Neutrophil (primary cell): Measurements from ENCODE around the gene CAMK2A.
A peak's percentile ranks its signal among the peaks of the same experiment; 100 is the strongest.

Experiments
- H3K27ac ChIP-seq: fragments of 200-600 bp; sonication (generic); 2 replicates; pipeline ENCODE4 v1.5.1; 2016; ENCODE audit warnings: mild to moderate bottlenecking, moderate library complexity
- H3K27me3 ChIP-seq: fragments of 200-600 bp; sonication (generic); 2 replicates; pipeline ENCODE4 v1.6.0; 2016; ENCODE audit warnings: mild to moderate bottlenecking
- H3K36me3 ChIP-seq: fragments of 200-600 bp; sonication (generic); 2 replicates; pipeline ENCODE4 v1.5.1; 2017
- H3K4me1 ChIP-seq, 2 experiments: fragments of 200-600 bp in 1 of 2; sonication (generic) in 1 of 2; 1 replicate in 1 of 2; 2 replicates in 1 of 2; pipeline versions ENCODE4 v1.5.1 to v1.6.1; 2013 to 2016; ENCODE audit warnings: low read depth in 1 of 2, low read length in 1 of 2, mild to moderate bottlenecking in 1 of 2, moderate library complexity in 1 of 2; ENCODE audit not compliant: control insufficient read depth in 1 of 2, insufficient read depth in 1 of 2
- H3K4me3 ChIP-seq, 2 experiments: fragments of 200-600 bp in 1 of 2; sonication (generic) in 1 of 2; 1 replicate in 1 of 2; 2 replicates in 1 of 2; pipeline ENCODE4 v1.5.1; 2013 to 2016; ENCODE audit warnings: low read depth in 1 of 2, low read length in 1 of 2, mild to moderate bottlenecking in 1 of 2, moderate library complexity in 1 of 2
- H3K9me3 ChIP-seq: fragments of 200-600 bp; sonication (generic); 2 replicates; pipeline ENCODE4 v1.5.1; 2016
- CTCF ChIP-seq: fragments of 200-600 bp; sonication (generic); IDR thresholded peaks from 2 replicates; pipeline ENCODE4 v1.5.1; 2016; ENCODE audit warnings: antibody characterized with exemption

CAMK2A gene

GRCh38 chr5:150184990-150185912, 104.3 kb downstream of the CAMK2A start:
- no peaks in the 10 kb centered on the region for H3K9me3 ChIP-seq
- peaks cover 16 to 24% of the 10 kb centered on the region in 2 experiments for H3K4me1 ChIP-seq
- H3K27me3 ChIP-seq: peaks cover 26% of the 10 kb centered on the region
- no peak for TF ChIP-seq CTCF
- no peaks in the 10 kb centered on the region for H3K36me3 ChIP-seq
- peak overlapping the region; percentile 56 for H3K27ac ChIP-seq
- H3K4me3 ChIP-seq: no peak overlapping the region

- H3K27me3 ChIP-seq: peaks cover 14% of the 10 kb centered on the region
These were observed 105.6 kb downstream of the CAMK2A start for GRCh38 chr5:150184006-150184405.

GRCh38 chr5:150183436-150183835, 106.1 kb downstream of the CAMK2A start:
- Histone ChIP-seq H3K27me3 (peaks cover 8% of the 10 kb centered on the region), H3K27ac (no peak overlapping the region), H3K4me3 (no peak overlapping the region), H3K4me1 (peaks cover 16 to 21% of the 10 kb centered on the region in 2 experiments), H3K9me3 (no peaks in the 10 kb centered on the region), H3K36me3 (no peaks in the 10 kb centered on the region)
- no peak for TF ChIP-seq CTCF

More at GRCh38 chr5:150184006-150184405, 105.6 kb downstream of the CAMK2A start:
- H3K36me3 ChIP-seq: no peaks in the 10 kb centered on the region
- H3K4me3 ChIP-seq: no peak overlapping the region
- H3K4me1 ChIP-seq: peaks cover 16 to 21% of the 10 kb centered on the region in 2 experiments
- no peak overlapping the region for H3K27ac ChIP-seq
- TF ChIP-seq CTCF: no peak
- H3K9me3 ChIP-seq: no peaks in the 10 kb centered on the region

DNA sequence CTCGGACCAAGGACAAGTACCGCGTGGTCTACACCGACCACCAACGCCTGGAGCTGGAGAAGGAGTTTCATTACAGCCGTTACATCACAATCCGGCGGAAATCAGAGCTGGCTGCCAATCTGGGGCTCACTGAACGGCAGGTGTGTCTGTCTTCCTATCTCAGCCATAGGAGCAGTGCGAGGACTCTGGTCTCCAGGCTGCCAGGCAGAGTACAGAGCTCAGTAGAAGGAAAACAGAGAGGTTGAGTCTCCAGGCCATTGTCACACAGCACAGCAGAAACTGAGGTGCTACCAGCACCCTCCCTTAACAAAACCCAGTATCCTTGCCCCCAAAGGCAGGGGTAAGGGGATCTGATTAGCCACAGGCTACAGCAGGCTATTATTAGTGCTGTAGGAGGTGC, 106.8 kb downstream of the CAMK2A start:
- Histone ChIP-seq H3K4me1 (peaks cover 16 to 21% of the 10 kb centered on the region in 2 experiments), H3K27ac (no peak overlapping the region), H3K4me3 (no peak overlapping the region), H3K27me3 (peaks cover 2% of the 10 kb centered on the region), H3K36me3 (no peaks in the 10 kb centered on the region), H3K9me3 (no peaks in the 10 kb centered on the region)
- no peak for TF ChIP-seq CTCF

DNA sequence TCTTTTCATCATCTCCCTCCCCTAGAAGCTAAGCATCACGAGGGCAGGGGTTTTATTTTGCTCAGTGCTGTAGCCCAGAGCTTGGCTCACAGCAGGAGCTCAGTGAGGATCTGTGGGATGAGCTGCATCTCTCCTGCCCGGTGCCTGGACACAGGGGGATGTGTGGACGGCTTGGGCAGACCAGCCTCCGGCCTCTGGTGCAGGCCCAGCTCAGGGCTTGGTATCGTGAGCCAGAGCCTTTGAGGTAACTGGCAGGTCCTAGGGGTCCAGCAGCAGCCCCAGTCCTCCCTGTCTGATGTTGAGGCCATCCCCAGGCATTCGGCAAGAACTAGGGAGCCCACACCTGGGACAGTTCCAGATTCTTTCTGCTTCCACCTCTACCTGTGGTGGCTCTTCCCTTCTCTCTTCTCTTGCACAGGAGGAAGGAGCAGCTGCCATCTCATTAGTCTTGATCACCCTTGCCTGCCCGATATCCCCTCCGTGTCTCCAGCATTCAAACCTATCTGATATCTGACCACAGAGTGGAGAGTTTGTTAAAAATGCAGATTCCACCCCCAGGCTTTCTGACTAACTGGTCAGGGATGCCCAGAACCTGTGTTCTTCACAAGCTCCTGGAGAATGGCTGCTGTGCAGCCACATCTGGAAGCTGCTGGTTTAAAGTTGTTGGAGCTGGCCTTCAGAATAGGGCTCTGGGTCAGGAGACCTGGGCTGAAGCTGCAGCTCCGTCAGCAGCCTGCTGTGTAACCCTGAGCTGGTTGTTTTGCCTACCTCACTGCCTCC, 107.6 kb downstream of the CAMK2A start:
- no peak for TF ChIP-seq CTCF
- Histone ChIP-seq H3K4me3 (no peak overlapping the region), H3K27ac (no peak overlapping the region), H3K36me3 (no peaks in the 10 kb centered on the region), H3K27me3 (no peaks in the 10 kb centered on the region), H3K4me1 (peaks cover 16 to 21% of the 10 kb centered on the region in 2 experiments), H3K9me3 (no peaks in the 10 kb centered on the region)
